Endothelial cell of hepatic sinusoid (primary cell): ENCODE data around the gene BCL6.

Experiments used
- in situ Hi-C: cut with HindIII; loops from 2 replicates; pipeline ENCODE4 v1.10.0; 2017; ENCODE audit warnings: low sequenced_read_pairs

The BCL6 gene

DNA sequence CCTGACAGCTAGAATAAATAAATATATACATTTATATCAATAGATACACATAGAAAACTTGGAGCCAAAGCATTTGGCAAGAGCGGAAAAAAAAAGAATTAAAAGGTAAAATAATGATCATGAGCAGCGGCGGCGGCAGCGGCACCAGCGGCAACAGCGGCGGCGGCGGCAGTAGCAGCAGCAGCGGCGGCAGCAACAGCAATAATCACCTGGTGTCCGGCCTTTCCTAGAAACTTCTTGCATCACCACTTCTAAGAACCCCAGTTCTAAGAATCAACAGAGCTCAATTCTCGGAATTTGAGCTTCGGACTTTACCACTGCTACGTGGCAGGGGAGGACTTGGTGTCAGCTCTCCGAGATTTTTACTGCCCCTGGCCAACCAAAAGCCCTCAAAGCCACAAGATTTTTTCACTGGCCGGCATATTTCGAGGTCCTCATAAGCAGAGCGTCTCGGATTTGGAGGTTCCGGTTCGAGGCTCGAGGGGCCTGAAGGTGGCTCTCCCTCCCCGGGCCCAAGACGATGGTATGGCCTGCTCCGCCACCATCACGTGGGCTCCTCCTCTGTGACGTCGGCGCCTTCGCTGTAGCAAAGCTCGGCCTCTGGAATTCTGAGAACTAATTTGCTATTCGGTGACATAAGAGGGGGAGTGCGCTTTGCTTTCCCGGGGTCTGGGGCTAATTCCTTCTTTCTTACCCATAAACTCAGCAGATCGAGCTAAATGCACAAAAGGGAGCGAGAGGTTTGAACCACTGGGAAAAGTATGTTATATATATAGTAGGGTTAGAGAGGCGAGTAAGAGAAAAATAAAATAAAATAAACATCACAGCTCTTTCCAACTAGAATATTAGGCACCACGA, at the start of gene BCL6:
TSS of gene BCL6 (minus strand) at position 268 of the 858 bp plus-strand sequence. CDS start 11,775 bp downstream, outside the sequence.
- in situ Hi-C loops: loop anchor here (5.0 to 25.0 kb wide), 9 partner anchors 62 to 1122 kb away; partner anchors contain the start of gene LPP

DNA sequence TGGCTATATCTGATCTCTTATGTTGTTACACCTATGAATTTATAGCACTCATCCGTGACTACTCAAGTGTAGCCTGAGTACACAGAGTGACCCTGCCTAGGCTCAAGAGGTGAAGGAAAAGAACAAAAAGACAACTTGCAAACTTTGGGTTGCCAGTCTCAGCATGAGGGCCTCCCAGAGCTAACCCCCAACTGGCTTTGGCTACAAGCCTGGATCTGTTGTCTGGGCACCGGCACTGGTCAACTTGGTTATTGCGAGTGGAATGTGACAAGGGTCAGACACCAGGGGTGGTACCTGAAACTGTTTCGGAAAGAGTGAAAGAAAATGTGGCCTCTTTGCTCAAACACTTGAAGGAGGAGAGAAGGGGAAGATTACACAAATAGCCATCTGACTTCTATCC, 49.5 kb upstream of the BCL6 start:
- in situ Hi-C loops: no loop called here

DNA sequence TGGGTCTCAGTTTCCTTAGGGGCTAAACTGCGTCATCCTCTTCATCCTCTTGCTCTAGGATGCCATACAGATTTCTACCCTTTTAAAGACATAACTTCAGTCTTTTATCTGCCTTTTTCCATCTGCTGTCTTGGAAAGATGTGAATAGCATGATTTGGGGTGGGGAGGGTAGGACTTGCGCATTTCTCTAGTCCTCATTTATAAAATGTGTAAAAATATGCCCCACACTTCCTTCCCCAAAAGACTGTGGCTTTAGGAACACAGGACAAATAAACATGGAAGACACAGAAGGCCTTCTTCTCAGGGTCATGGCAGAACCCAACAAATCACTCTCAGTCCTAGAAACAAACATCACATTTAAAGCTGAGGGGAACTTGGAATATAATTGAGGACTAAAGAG, 48.4 kb upstream of the BCL6 start:
- in situ Hi-C loops: no loop called here

DNA sequence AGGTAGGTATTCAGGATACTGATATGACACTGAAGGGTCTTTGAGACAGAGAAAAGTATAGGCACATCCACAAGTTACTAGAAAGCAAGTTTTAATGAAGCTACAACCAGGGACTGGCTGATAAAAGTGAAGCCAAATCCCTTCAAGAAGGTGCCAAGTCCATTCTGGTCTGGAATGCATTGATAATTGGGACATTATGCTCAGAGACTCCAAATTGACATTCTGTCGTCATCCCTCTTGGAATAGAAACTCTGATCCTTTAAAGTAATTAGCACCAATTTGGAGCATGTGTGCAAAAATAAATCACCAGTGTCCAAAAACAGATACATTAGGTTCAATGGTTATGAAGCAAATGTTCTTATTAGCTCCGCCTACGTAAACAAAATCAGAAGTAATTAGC, 47.3 kb upstream of the BCL6 start:
- in situ Hi-C loops: no loop called here

DNA sequence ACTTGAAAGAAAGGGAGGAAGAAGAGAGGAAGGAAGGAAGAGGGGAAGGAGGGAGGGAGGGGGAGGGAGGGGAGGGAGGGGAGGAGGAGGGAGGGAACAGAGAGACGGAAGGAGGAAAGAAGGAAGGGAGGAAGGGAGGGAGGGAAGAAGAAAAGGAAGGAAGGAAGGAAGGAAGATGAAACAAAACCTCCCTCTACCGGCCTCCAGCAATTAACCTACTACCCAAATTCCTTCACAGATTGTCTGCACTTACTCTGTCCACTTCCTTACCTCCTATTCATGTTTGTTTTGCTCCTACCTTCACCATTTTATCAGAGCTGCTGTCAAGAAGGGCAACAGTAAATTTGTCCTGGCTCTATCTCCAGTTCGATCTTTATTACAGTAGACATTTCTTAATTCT, 44.6 kb upstream of the BCL6 start:
- in situ Hi-C loops: no loop called here

DNA sequence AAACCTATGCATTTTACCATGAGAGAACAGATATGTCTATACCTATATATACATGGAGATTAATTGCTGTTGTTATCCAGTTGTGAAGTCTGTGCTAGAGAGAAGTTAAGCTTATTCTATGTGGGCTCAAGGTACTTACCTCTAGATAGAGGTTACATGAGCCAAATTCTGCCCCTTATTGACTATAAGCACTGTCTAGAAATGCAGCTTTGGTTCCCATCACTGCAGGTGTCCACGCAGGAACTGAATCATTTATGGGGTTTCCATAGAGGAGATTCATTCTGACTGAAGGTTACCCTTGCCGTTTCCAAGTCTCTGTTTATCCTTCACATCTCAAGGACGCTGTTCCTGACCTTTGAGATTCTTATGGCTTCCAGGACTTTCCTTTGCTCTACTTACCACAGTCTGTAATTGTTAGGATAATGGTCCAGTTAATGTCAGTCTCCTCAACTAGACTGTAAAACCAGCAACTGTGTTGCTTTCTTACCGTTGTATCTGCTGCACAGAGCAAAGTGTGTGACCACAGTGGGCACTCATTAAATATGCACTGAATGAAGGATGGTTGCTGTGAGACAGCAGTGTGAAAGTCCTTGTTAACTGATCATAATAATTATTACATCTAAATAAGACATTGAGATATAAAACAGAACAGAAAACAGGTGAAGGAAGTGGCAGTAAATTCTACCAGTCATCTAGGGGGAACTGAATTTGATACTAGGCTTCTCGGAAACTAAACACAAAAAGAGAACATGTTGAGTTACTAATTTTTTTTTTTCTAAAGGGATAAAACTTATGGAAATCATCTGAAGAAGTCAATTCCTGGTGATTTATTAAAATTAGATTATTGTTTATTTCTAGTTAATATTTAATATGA, 44.0 kb upstream of the BCL6 start:
- in situ Hi-C loops: no loop called here

DNA sequence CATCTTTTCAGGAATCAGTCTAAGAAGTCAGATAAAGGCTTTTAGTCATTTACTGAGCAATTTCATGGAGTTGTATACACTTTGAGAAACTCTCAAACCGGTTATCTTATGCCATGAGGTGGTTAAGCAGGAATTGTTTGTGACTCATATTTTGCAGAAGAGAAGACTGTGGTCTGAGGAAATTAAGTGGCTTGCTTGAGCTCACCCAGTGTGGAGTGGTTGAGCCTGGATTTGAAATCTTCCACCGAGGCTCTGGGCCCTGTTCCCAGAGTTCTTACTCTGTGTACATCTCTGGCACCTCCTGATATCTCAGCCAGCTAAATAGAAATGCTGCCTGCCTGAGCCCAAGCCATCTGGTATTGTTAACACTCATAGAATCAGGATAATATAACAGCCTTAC, 37.8 kb upstream of the BCL6 start:
- in situ Hi-C loops: no loop called here

DNA sequence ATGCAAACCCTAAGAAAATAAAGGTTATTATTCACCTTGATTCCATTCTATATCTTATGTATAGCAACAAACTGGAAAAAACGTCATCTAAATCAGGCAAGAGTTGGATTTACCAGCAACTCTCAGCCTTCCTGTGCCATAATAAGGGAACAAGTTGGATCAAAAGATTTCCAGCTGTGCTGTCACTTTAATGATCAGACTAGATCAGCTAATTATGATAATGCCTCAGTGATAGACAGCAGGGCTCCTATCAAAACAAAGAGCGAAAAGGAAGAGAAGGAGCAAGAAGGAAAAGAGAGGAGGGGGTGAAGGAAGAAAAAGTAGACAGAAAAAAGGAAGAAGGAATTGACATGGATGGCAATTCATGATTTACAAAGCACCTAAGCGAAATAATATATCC, 36.7 kb upstream of the BCL6 start:
- in situ Hi-C loops: no loop called here

DNA sequence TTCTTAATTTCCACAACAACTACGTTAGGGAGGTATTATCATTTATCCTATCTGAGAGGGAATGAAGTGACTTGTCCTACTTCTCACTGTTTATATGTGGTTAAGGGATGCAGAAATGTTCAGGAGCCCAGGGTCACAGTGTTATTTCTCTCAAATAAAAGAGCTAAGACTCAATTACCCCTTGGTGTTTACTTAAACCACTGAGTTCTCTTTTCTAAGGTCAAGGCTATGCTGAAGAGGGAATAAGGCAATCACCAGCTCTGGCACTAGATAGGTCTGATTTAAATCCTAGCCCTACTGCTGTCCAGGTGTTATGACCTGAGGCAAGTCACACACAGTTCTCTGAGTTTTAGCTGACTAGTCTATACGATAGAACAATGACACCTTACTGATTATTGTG, 35.7 kb upstream of the BCL6 start:
- in situ Hi-C loops: no loop called here

DNA sequence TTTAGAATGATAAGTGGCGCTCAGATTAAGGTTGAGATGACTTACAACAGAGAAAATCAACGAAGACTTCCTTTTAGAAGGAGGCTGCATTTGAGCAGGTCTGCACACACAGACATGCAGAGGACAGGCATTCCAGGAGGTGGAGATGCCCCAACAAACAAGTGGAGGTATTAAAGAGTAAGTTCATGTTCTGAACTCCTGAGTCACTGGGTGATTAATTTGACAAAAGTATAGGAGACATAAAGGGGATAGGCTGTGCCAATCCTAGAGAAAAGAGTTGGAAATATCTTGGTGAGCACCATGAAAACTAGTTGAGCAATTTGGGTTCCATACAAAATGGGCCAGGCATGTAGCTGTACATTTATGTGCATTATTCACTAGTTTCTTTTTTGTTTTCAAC, 33.5 kb upstream of the BCL6 start:
- in situ Hi-C loops: no loop called here

DNA sequence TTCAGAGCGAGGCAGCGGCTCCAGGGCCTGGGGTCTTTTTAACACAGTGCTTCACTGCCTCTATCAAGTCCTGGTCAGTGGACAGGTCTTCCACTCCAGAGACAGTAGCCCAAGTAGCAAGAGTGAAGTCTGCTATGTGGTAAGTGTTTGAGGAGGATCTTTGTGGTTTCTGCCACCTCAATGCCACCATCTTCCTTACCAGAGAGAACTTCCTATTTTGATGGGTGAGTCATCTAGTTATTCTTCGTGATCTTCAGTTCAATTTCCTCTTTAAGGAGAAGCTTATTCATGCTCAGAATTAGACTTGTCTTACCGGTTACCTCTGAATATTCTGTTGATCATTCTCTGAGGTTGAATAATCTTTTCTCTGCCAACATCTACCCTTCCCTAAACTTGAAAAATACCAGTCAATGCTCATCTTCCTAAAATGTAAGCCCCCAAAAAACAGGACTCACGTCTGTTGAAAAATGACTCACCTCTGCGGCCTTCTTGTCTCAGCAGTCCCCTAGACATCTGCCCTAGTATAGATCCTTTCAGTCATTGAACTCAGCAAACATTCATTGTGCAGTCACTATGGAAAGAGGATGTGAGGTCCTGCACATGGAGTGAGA, 32.2 kb upstream of the BCL6 start:
- in situ Hi-C loops: no loop called here

DNA sequence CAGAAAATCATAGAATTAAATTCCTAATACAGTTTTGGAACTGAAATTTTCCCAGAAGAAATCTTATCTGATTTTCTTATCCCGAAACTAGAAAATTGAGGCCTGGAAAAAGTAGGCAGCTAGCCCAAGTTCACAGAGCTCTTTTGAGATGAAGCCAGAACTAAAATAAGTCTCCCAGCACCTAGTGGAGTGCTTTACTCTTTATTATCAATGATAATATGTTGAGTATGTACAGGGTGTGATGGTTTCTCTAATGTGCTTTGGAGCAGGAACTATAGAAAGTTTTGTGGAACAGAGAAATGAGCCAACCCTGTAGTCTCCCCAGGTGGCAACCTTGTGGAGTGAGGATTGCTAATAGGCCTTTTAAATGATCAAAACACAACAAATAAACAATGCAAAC, 30.3 kb upstream of the BCL6 start:
- in situ Hi-C loops: no loop called here

DNA sequence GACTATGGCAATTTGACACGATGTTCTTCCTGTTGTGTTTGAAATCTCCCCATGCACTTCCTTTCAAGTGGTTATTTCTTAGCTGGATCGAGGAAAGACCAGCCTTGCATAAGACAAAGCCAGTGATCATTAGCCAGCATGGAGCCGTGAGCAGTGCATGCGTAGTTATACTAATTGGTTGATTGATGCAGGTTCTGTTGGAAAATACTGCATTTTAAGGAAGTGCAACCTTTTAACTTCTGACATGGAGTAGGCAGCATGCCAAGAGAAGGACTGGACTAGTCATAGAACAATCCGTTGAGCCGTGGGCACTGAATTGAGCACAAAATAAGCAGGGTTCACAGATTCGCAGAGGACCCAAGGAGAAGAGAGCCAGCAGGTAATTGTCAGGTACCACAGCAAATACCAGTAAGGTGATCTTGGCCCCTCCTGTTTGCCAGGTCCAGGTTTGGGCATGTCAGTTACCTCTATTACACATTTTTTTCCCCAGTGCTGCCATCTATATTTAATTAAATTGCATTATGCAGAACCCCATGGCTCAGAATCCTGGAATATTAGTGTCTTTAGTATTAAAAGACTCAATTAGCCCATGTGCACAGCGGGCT, 29.0 kb upstream of the BCL6 start:
- in situ Hi-C loops: no loop called here

DNA sequence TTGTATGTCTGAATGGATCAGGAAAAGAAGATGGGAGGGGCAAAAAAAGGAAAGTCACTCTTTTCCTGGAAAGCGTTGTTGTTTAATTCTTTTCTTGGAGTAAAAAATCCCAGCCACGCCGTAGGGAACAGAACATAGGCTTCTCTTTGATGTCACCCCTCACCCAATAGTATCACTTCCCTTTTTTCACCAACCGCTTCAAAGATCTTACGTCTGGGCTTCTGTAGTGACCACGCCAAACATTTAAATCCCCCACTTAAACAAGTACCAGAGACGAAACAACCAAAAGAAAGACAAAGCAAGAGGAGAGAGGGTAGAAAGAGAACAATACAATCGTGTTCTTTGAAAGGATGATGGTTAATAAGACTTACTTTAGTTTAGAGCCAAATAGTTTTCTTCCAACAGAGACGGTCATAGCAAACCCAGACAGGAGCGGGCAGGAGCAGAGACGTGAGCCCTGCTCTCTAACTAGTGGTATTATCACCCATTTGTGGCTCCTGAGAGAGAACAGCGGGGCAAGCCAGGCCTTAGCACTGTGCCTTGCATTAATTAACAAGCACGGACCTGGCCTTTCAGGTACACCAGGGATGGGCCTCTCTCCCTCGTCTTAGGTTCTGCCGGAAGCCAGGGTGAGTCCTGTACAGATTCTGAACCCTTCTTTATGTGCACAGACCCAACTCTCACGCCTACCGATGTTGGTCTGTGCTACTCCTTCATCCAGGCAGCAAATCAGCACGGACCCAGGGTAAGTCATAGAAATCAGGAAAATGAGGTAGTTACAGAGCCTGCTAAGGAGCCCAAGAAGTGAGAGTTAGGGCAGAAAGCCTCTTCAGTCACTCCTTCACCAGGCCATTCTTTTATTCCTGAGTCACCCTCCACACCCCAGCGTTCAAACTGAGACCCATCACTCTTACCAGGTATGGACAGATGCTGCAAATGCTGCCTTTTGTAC, 28.2 kb upstream of the BCL6 start:
- in situ Hi-C loops: no loop called here

DNA sequence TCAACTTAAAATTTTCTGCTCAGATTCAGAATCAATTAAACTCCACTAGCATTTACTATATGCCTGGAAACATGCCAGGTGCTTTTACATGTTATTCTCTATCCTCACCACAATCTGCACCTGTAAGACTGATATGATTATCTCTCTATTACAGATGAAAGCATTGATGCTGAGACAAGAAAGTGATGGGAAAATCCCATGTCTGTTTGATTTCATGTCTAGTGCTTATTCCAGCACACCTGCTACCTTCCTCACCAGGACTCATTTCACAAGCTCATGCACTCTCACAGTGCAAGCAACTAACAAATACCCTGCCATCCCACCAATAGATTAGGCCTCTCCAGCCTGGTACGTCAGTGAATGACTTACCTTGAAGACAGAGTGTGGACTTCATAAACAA, 25.0 kb upstream of the BCL6 start:
- in situ Hi-C loops: no loop called here

DNA sequence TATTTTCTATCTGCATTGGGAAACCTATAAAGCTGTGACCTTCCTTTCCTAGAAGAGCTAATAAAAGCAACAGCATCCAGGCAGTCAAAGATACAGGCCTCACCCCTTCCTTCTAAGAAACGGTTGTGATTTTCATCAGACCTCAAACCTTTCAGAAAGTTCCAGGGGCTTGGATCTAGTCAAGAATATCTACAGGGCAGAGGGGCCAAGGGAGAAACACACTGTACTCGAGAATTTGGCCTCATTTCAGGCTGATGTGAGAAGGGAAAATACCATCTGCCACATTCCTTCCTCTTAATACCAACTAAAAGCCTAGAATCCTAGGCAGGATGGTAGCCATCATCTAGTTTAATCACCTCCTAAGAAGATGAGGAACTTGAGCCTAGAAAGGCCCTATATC, 24.5 kb upstream of the BCL6 start:
- in situ Hi-C loops: no loop called here

DNA sequence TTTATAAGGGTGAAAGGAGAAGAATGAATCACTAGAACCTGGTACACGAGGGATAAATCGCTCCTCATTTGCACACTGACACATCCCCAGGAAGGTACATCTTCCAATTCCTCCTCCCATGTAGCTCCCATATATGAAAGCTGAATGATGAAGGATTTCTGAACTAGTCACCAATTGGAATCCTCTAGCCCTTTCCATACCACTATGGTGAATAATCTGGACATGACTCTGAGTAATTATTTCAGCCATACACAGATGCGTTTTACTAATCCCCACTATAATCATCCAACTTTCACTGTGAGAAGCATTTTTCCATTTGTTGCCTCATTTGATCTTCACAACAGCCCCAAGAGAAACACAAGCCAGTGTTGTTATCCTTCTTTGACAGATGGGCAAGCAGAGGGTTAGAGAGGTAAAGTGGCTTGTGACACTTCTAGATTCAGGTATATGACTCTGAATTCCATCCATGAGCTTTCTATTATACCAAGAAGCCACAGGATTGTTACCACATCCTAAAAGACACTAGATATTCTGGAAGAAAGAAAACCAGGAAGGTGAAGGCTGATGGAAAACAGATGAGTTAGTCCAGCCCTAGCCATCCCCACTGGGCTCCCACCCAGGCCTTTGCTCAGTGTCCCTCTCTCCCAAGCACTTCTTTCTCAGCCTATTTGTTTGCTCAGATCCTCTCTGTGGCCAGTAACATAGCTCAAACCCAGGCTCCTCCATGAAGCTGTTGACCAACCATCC, 22.2 kb upstream of the BCL6 start:
- in situ Hi-C loops: no loop called here

DNA sequence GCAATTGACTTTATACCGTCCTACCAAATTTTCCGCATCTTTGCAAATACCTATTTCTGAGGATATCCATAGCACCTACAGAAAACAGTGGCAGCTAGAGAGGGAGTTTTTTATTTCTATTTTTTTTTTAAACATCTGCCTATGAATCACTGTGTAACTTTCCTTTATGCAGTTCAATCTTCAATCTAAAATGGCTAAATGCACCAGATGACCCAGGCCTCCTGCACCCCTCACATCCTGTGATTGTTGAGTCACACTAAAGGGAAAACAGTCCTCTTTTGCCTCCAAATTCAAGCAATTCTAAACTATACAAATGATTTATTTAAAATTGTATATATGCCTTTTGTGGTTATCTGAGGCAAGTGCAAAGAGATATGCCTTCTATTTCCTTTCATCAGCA, 20.1 kb upstream of the BCL6 start:
- in situ Hi-C loops: no loop called here
